Activated CD4-positive, alpha-beta T cell treated with anti-CD3 and anti-CD28 coated beads for 48 hours (primary cell): ENCODE results near the gene HTR3D.
"Not testable (repeated sequence)": the region's sequence is repeated elsewhere in the genome, so short reads cannot be mapped to it uniquely, and the experiment has no call there.

Experiments
- DNase-seq: peaks from one replicate; pipeline ENCODE4 v3.0.0-alpha.2; 2020

The HTR3D gene

GRCh38 chr3:184071142-184071541, 39.6 kb downstream of the HTR3D start:
- not testable (repeated sequence) for DNase-seq

GRCh38 chr3:184073621-184074020, 42.1 kb downstream of the HTR3D start:
- DNase-seq = no peak

- DNase-seq = no peak
Measured at GRCh38 chr3:184075901-184076300, 44.4 kb downstream of the HTR3D start.

GRCh38 chr3:184077881-184078280, 46.3 kb downstream of the HTR3D start:
- DNase-seq = no peak

GRCh38 chr3:184078851-184079250, 47.3 kb downstream of the HTR3D start:
- DNase-seq = no peak

- no peak for DNase-seq
Measured at GRCh38 chr3:184081116-184081830, 49.7 kb downstream of the HTR3D start.

- no peak for DNase-seq
Measured at GRCh38 chr3:184082034-184082433, 50.5 kb downstream of the HTR3D start.

GRCh38 chr3:184082465-184082864, 50.9 kb downstream of the HTR3D start:
- no peak for DNase-seq

- no peak for DNase-seq
Measured at GRCh38 chr3:184085389-184085852, 53.9 kb downstream of the HTR3D start.
